ENCODE measurements around the gene A2ML1.
"Not testable (repeated sequence)": the region's sequence is repeated elsewhere in the genome, so short reads cannot be mapped to it uniquely, and the experiment has no call there.

The A2ML1 gene

DNA sequence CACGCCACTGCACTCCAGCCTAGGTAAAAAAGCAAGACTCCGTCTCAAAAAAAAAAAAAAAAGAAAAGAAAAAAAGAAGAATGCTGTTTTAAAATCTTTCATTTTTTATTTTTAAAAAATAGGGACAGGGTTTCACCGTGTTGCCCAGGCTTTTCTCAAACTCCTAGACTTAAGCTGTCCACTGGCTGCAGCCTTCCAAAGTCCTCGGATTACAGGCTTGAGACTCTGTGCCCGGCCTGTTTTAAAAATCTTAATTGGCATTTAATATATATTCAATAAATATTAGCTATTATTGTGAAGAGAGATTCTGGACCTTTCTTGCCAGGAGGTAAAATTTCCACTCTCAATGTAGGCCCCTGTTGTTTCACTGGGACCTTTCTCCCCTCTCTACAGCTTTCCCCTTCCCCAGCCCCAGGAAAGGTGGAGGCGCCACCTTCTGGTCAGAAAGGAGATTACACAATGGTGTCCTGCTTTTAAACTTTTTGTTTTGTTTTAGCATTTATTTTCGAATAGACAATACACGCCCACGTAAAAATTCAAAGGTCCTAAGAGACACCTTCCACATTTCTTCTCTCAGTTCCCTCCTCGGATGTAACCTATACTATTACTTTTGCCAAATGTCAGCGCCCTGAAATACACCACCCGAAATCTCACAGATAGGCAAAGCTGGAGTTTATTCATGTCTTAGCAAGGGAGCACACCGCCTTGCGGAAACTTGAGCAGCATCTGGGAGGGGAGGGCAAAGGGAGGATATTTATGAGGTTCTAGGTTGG is 68.1 kb downstream of the A2ML1 start:
- Histone ChIP-seq H3K9ac (ENCODE audit: low read length in 2 of 2) (peak overlapping the region; percentile 8 to 69), H3K4me1 (ENCODE audit: control insufficient read depth, insufficient read depth, low read length) (no peaks in the 10 kb centered on the region), H3K9me3 (ENCODE audit: control insufficient read depth in 2 of 2, low read length in 2 of 2) (no peaks in the 10 kb centered on the region), H3K4me3 (ENCODE audit: low read length in 2 of 2) (peak overlapping the region; percentile 81 to 95), H3K36me3 (ENCODE audit: control insufficient read depth in 2 of 2, insufficient read depth in 2 of 2, low read length in 2 of 2) (no peaks in the 10 kb centered on the region), H3K27ac (ENCODE audit: low read length) (no peak overlapping the region), H3K27me3 (ENCODE audit: control insufficient read depth in 1 of 2, insufficient read depth in 2 of 2, low read length in 2 of 2) (no peaks in the 10 kb centered on the region)

DNA sequence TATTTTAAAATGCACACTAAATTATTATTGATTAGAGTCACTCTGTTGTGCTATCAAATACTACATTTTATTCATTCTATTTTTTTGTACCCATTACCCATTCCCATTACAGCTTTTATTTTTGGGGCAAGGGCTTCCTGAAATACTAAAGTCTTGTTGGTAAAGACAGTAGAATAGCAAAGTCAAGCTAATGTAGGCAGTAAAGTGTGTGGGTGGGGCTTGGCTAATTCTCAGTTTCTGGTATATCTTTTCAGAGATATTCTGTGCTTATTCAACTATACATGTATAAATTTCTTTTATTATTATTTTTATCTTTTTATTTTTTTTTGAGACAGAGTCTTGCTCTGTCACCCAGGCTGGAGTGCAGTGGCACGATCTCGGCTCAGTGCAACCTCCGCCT is 69.6 kb downstream of the A2ML1 start:
- Histone ChIP-seq H3K9ac (ENCODE audit: low read length in 2 of 2) (no peak overlapping the region), H3K4me3 (ENCODE audit: low read length in 2 of 2) (no peak overlapping the region), H3K36me3 (ENCODE audit: control insufficient read depth in 2 of 2, insufficient read depth in 2 of 2, low read length in 2 of 2) (no peaks in the 10 kb centered on the region), H3K27me3 (ENCODE audit: control insufficient read depth in 1 of 2, insufficient read depth in 2 of 2, low read length in 2 of 2) (no peaks in the 10 kb centered on the region), H3K4me1 (ENCODE audit: control insufficient read depth, insufficient read depth, low read length) (no peaks in the 10 kb centered on the region), H3K27ac (ENCODE audit: low read length) (no peak overlapping the region), H3K9me3 (ENCODE audit: control insufficient read depth in 2 of 2, low read length in 2 of 2) (no peaks in the 10 kb centered on the region)

DNA sequence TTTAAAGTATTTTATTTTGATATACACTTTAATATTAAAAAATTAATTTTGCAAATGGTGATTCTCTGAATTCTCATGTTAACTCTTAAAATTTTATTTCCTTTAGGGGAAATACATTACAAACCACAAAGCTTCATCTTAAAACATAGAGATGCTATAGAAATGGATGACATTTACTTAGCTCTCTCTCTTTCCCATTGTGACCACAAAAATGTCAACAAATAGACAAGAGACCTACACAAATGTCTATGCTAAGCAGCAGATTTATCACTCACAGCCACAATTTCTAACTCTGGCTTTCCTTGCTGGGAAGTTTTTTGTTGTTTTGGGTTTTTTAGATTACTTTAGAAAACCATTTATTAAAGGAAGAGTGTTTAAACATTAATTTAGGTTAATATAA is 72.0 kb downstream of the A2ML1 start:
- Histone ChIP-seq H3K27me3 (ENCODE audit: control insufficient read depth in 1 of 2, insufficient read depth in 2 of 2, low read length in 2 of 2) (no peaks in the 10 kb centered on the region), H3K4me3 (ENCODE audit: low read length in 2 of 2) (no peak overlapping the region), H3K36me3 (ENCODE audit: control insufficient read depth in 2 of 2, insufficient read depth in 2 of 2, low read length in 2 of 2) (no peaks in the 10 kb centered on the region), H3K4me1 (ENCODE audit: control insufficient read depth, insufficient read depth, low read length) (no peaks in the 10 kb centered on the region), H3K9ac (ENCODE audit: low read length in 2 of 2) (no peak overlapping the region), H3K27ac (ENCODE audit: low read length) (no peak overlapping the region), H3K9me3 (ENCODE audit: control insufficient read depth in 2 of 2, low read length in 2 of 2) (no peaks in the 10 kb centered on the region)

DNA sequence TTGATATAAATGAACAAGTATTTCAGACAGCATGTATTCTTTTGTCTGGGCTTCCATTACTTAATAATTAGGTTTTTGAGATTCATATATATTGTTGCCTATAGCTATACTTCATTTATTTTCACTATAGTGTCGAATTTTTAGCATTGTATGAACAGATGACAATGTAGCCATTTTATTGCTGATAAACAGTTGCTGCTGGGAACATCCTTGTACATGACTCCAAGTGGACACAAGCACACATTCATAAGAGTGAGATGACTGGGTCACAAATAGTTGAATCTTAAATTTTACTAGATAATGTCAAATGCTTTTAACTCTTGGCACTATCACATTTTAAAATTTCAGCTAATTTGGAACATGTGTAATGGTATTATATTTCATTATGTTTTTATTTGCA is 72.6 kb downstream of the A2ML1 start:
- Histone ChIP-seq H3K4me1 (ENCODE audit: control insufficient read depth, insufficient read depth, low read length) (no peaks in the 10 kb centered on the region), H3K27ac (ENCODE audit: low read length) (no peak overlapping the region), H3K27me3 (ENCODE audit: control insufficient read depth in 1 of 2, insufficient read depth in 2 of 2, low read length in 2 of 2) (no peaks in the 10 kb centered on the region), H3K9me3 (ENCODE audit: control insufficient read depth in 2 of 2, low read length in 2 of 2) (no peaks in the 10 kb centered on the region), H3K9ac (ENCODE audit: low read length in 2 of 2) (no peak overlapping the region), H3K36me3 (ENCODE audit: control insufficient read depth in 2 of 2, insufficient read depth in 2 of 2, low read length in 2 of 2) (no peaks in the 10 kb centered on the region), H3K4me3 (ENCODE audit: low read length in 2 of 2) (no peak overlapping the region)

DNA sequence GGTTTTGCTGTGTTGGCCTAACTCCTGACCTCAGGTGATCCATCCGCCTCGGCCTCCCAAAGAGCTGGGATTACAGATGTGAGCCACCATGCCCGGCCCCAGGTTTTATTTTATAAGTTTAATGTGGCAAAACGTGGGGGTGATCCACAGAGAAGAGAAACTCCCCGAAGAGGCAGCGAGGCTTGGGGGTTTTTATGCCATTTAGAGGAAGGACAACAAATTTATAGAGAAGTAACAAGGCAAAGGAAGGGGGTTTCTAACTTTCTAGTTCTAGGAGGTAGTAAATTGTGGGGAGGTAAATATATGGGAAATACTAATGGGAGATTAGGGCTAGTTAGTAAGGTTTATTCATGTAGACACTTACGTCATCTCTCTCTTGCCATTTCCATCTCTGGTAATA is 74.7 kb downstream of the A2ML1 start:
- Histone ChIP-seq H3K4me3 (ENCODE audit: low read length in 2 of 2) (no peak overlapping the region), H3K9ac (ENCODE audit: low read length in 2 of 2) (no peak overlapping the region), H3K36me3 (ENCODE audit: control insufficient read depth in 2 of 2, insufficient read depth in 2 of 2, low read length in 2 of 2) (no peaks in the 10 kb centered on the region), H3K9me3 (ENCODE audit: control insufficient read depth in 2 of 2, low read length in 2 of 2) (no peaks in the 10 kb centered on the region), H3K4me1 (ENCODE audit: control insufficient read depth, insufficient read depth, low read length) (no peaks in the 10 kb centered on the region), H3K27me3 (ENCODE audit: control insufficient read depth in 1 of 2, insufficient read depth in 2 of 2, low read length in 2 of 2) (no peaks in the 10 kb centered on the region), H3K27ac (ENCODE audit: low read length) (no peak overlapping the region)

DNA sequence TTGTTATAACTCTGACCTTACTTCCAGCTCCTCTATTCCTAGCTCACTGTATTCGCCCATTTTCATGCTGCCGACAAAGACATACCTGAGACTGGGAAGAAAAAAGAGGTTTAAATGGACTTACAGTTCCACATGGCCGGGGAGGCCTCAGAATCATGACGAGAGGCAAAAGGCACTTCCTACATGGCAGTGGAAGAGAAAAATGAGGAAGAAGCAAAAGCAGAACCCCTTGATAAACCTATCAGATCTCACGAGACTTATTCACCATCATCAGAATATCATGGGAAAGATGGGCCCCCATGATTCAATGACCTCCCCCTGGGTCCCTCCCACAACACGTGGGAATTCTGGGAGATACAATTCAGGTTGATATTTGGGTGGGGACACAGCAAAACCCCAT is 77.4 kb downstream of the A2ML1 start:
- Histone ChIP-seq H3K4me3 (ENCODE audit: low read length in 2 of 2) (no peak overlapping the region), H3K9ac (ENCODE audit: low read length in 2 of 2) (no peak overlapping the region), H3K36me3 (ENCODE audit: control insufficient read depth in 2 of 2, insufficient read depth in 2 of 2, low read length in 2 of 2) (no peaks in the 10 kb centered on the region), H3K4me1 (ENCODE audit: control insufficient read depth, insufficient read depth, low read length) (no peaks in the 10 kb centered on the region), H3K9me3 (ENCODE audit: control insufficient read depth in 2 of 2, low read length in 2 of 2) (no peaks in the 10 kb centered on the region), H3K27ac (ENCODE audit: low read length) (no peak overlapping the region), H3K27me3 (ENCODE audit: control insufficient read depth in 1 of 2, insufficient read depth in 2 of 2, low read length in 2 of 2) (no peaks in the 10 kb centered on the region)

DNA sequence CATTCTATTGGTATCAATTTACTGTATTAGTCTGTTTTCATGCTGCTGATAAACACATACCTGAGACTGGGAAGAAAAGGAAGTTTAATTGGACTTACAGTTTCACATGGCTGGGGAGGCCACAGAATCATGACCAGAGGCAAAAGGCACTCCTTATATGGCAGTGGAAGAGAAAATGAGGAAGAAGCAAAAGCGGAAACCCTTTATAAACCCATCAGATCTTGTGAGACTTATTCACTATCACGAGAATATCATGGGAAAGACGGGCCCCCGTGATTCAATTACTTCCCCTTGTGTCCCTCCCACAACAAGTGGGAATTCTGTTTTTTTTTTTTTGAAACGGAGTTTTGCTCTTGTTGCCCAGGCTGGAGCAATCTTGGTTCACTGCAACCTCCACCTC is 80.3 kb downstream of the A2ML1 start:
- H3K4me1 ChIP-seq (ENCODE audit: control insufficient read depth, insufficient read depth, low read length); H3K36me3 ChIP-seq (ENCODE audit: control insufficient read depth in 2 of 2, insufficient read depth in 2 of 2, low read length in 2 of 2); H3K9ac ChIP-seq (ENCODE audit: low read length in 2 of 2); H3K4me3 ChIP-seq (ENCODE audit: low read length in 2 of 2); H3K27me3 ChIP-seq (ENCODE audit: control insufficient read depth in 1 of 2, insufficient read depth in 2 of 2, low read length in 2 of 2); H3K9me3 ChIP-seq (ENCODE audit: control insufficient read depth in 2 of 2, low read length in 2 of 2); H3K27ac ChIP-seq (ENCODE audit: low read length): not testable (repeated sequence)

DNA sequence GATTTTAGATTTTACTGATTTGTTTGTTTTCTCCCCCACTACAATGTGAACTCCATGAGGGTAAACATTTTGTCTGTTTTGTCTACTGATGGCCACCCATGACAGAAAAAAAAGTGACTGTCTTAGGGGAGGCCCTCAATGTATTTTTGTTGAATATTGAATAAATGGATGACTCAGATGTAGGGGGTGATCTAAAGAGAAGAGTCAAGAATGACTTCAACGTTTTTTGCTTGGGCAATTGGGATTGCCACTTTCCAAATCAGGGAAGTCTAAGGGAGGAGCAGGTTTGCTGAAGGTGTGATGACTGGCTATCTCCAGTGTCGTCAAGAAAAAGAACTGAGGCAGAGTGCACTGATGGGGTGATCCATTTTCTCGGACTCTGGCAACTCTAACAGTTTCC is 81.2 kb downstream of the A2ML1 start:
- no peaks in the 10 kb centered on the region for H3K27me3 ChIP-seq (ENCODE audit: control insufficient read depth in 1 of 2, insufficient read depth in 2 of 2, low read length in 2 of 2)
- H3K4me1 ChIP-seq (ENCODE audit: control insufficient read depth, insufficient read depth, low read length) = peaks cover 4% of the 10 kb centered on the region
- H3K4me3 ChIP-seq (ENCODE audit: low read length in 2 of 2) = no peak overlapping the region
- no peaks in the 10 kb centered on the region for H3K36me3 ChIP-seq (ENCODE audit: control insufficient read depth in 2 of 2, insufficient read depth in 2 of 2, low read length in 2 of 2)
- no peak overlapping the region for H3K27ac ChIP-seq (ENCODE audit: low read length)
- H3K9me3 ChIP-seq (ENCODE audit: control insufficient read depth in 2 of 2, low read length in 2 of 2) = no peaks in the 10 kb centered on the region
- H3K9ac ChIP-seq (ENCODE audit: low read length in 2 of 2) = no peak overlapping the region

DNA sequence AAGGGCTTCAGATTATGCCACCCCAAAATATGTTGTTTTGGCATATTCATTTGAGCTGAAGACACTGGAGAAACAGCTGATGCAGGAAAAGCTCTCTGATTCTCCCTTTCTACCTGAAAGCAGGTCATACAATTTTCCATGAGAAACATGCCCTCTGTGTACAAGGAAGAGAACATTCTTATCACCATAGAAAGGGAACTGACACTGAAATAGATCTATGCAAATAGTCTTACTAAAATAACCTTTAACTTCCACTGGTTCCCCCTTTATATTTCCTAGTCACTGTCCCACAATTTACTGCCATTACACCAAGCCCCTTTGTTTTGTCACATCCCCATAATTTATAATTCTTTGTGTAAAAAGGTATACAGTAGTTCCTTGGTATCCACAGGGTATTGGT is 82.2 kb downstream of the A2ML1 start:
- no peak overlapping the region for H3K27ac ChIP-seq (ENCODE audit: low read length)
- H3K27me3 ChIP-seq (ENCODE audit: control insufficient read depth in 1 of 2, insufficient read depth in 2 of 2, low read length in 2 of 2) = no peaks in the 10 kb centered on the region
- no peaks in the 10 kb centered on the region for H3K9me3 ChIP-seq (ENCODE audit: control insufficient read depth in 2 of 2, low read length in 2 of 2)
- no peak overlapping the region for H3K4me3 ChIP-seq (ENCODE audit: low read length in 2 of 2)
- no peaks in the 10 kb centered on the region for H3K36me3 ChIP-seq (ENCODE audit: control insufficient read depth in 2 of 2, insufficient read depth in 2 of 2, low read length in 2 of 2)
- H3K4me1 ChIP-seq (ENCODE audit: control insufficient read depth, insufficient read depth, low read length) = peaks cover 4% of the 10 kb centered on the region
- no peak overlapping the region for H3K9ac ChIP-seq (ENCODE audit: low read length in 2 of 2)

DNA sequence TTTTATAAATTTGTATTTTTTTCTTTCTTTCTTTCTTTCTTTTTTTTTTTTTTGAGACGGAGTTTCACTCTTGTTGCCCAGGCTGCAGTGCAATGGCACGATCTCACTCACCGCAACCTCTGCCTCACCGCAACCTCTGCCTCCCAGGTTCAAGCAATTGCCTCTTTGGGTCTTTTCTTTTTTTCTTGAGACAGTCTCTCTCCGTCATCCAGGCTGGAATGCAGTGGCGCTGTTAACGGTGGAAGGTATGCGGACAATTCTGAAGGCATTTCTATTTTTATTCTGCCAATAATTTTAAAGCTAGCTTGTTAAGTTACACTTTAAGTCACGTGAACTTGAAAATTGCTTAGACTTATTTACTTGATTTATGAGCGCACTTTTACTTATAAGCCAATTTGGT is 83.1 kb downstream of the A2ML1 start:
- no peak overlapping the region for H3K27ac ChIP-seq (ENCODE audit: low read length)
- no peaks in the 10 kb centered on the region for H3K9me3 ChIP-seq (ENCODE audit: control insufficient read depth in 2 of 2, low read length in 2 of 2)
- H3K4me1 ChIP-seq (ENCODE audit: control insufficient read depth, insufficient read depth, low read length) = peaks cover 4% of the 10 kb centered on the region
- no peaks in the 10 kb centered on the region for H3K36me3 ChIP-seq (ENCODE audit: control insufficient read depth in 2 of 2, insufficient read depth in 2 of 2, low read length in 2 of 2)
- no peak overlapping the region for H3K9ac ChIP-seq (ENCODE audit: low read length in 2 of 2)
- H3K27me3 ChIP-seq (ENCODE audit: control insufficient read depth in 1 of 2, insufficient read depth in 2 of 2, low read length in 2 of 2) = no peaks in the 10 kb centered on the region
- H3K4me3 ChIP-seq (ENCODE audit: low read length in 2 of 2) = peak overlapping the region in 1 of 2 donors; percentile 44

DNA sequence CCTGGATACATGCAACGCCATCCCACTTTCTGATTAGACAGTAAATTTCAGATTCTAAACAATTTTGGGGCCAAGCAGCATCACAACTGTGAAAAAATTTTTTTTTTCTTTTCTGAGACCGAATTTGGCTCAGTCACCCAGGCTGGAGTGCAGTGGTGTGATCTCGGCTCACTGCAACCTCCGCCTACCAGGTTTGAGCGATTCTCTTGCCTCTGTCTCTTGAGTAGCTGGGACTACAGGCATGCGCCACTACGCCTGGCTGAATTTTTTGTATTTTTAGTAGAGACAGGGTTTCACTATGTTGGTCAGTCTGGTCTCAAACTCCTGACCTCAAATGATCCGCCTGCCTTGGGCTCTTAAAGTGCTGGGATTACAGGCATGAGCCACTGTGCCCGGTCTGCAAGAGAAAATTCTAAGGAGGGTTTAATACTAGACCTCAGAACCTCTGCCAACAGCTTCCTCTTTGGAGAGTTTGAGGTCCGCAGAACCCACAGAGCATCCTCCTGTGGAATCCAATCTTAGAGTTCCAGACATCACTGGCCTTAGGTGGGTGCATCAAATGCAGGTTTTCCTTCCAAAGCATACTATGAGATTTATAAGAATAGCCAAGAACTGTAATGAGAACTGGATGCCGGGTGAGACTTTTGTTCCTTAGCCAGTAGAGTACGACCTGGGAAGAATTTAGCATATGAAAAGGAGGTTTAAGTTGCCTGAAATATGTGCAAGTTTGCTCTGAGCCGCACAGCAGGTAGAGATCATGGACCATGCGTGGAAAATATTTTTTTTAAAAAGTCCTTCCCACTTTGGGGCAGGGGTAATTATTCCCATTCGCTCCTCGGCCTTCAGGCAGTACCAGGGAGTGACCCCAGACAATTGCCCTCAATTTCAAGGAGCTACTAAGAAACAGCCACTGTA is 84.1 kb downstream of the A2ML1 start:
- H3K9me3 ChIP-seq (ENCODE audit: control insufficient read depth in 2 of 2, low read length in 2 of 2) = no peaks in the 10 kb centered on the region
- H3K27me3 ChIP-seq (ENCODE audit: control insufficient read depth in 1 of 2, insufficient read depth in 2 of 2, low read length in 2 of 2) = no peaks in the 10 kb centered on the region
- H3K27ac ChIP-seq (ENCODE audit: low read length) = no peak overlapping the region
- no peak overlapping the region for H3K4me3 ChIP-seq (ENCODE audit: low read length in 2 of 2)
- no peak overlapping the region for H3K9ac ChIP-seq (ENCODE audit: low read length in 2 of 2)
- no peaks in the 10 kb centered on the region for H3K36me3 ChIP-seq (ENCODE audit: control insufficient read depth in 2 of 2, insufficient read depth in 2 of 2, low read length in 2 of 2)
- peaks cover 4% of the 10 kb centered on the region for H3K4me1 ChIP-seq (ENCODE audit: control insufficient read depth, insufficient read depth, low read length)
